ENCODE data around the gene BOD1.

BOD1 gene

DNA sequence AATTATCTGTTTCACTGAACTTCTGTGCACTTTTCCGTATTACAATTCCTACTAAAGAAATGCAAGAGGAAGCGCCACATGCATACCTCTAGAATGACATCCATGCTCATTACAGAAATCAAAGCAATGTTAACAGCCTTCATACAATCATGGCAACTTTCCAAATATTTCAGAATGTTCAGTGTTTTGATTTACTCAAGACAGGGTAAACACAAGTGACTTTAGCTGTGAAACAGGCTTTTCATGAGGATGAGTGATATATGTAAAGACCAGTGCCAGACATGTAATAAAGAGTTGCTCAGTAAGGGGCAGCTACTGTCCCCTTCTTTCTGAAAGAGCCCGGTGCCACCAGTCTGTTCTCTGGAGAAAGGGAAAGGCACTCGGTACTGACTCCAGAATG is 4.7 kb downstream of the BOD1 start:
- in situ Hi-C loops (cut with MboI; ENCODE audit: low pct_unique_long_range_greater_than_20kb, low sequenced_read_pairs, unreplicated experiment): loop anchor here (25.0 kb wide), 1 partner anchor 701 kb away; no protein-coding TSS in a partner anchor
- DNase-seq (ENCODE audit: low spot score): no peak
- TF ChIP-seq, protein P1, sequence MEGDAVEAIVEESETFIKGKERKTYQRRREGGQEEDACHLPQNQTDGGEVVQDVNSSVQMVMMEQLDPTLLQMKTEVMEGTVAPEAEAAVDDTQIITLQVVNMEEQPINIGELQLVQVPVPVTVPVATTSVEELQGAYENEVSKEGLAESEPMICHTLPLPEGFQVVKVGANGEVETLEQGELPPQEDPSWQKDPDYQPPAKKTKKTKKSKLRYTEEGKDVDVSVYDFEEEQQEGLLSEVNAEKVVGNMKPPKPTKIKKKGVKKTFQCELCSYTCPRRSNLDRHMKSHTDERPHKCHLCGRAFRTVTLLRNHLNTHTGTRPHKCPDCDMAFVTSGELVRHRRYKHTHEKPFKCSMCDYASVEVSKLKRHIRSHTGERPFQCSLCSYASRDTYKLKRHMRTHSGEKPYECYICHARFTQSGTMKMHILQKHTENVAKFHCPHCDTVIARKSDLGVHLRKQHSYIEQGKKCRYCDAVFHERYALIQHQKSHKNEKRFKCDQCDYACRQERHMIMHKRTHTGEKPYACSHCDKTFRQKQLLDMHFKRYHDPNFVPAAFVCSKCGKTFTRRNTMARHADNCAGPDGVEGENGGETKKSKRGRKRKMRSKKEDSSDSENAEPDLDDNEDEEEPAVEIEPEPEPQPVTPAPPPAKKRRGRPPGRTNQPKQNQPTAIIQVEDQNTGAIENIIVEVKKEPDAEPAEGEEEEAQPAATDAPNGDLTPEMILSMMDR (IDR thresholded peaks at IDR 0.05; ENCODE audit: extremely low read depth, insufficient read depth, missing control alignments): no peak

DNA sequence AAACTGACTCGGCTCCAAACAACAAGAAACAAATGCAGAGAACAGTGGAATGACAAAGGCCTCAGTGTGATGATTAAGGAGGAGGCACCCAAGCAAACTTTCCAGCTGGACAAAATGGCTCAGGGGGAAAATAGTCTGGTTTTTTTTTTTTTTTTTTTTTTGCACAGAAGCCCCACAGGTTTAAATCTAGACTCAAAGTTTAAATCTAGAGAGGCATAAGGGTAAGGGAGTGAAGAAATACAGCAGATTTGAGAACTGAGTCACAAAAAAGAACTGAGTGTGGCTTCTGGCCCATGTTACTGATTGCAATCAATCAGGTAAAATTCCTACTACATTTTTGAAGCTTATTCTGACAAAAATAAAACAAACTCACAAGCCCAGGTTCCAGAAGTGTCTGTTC is 12.3 kb downstream of the BOD1 start:
- in situ Hi-C loops (cut with MboI; ENCODE audit: low pct_unique_long_range_greater_than_20kb, low sequenced_read_pairs, unreplicated experiment): loop anchor here (25.0 kb wide), 1 partner anchor 708 kb away; no protein-coding TSS in a partner anchor
- TF ChIP-seq, protein P1 (IDR thresholded peaks at IDR 0.05; ENCODE audit: extremely low read depth, insufficient read depth, missing control alignments): no peak
- DNase-seq (ENCODE audit: low spot score): no peak

DNA sequence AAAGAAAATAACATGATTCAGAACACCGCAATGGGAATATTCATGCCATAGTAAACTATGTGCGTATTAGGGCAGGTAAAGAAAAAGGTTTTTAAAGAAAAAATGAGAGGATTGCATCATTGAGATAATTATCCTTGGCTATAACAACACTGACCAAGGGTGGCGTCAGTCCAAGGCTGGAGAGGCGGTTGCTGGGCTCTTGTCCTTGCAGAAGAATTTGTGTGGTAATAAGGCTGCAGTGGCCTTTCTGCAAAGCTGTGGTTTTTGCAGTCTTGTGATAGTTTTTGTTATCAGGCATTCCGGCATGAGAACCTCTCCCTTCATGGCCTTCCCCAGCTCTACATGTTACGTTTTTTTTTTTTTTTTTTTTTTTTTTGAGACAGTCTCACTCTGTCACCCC is 14.0 kb downstream of the BOD1 start:
- in situ Hi-C loops (cut with MboI; ENCODE audit: low pct_unique_long_range_greater_than_20kb, low sequenced_read_pairs, unreplicated experiment): loop anchor here (25.0 kb wide), 1 partner anchor 710 kb away; no protein-coding TSS in a partner anchor
- no peak for DNase-seq (ENCODE audit: low spot score)

DNA sequence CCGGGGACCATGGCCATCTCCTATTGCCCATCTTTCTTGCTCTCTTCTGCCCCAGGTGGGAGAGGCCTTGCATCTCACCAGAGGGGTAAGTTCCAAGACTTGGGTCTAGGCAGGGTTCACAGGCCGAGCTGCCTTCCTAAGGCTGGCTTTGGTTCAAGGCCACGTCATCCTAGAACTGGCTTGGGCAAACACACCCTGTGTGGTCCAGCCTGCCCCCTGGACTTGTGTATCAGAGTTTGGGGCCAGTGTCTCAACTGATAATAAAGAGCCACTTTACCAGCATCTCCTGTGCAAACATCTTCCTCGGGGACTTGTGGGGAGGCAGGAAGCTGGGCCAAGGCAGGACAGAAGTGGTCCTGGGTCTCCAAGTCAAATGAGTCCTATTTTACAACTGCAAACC is 17.8 kb downstream of the BOD1 start:
- TF ChIP-seq, protein P1 (IDR thresholded peaks at IDR 0.05; ENCODE audit: extremely low read depth, insufficient read depth, missing control alignments): no peak
- no peak for DNase-seq (ENCODE audit: low spot score)
- in situ Hi-C loops (cut with MboI; ENCODE audit: low pct_unique_long_range_greater_than_20kb, low sequenced_read_pairs, unreplicated experiment): no loop called here

More for the DNA sequence above, 14.0 kb downstream of the BOD1 start:
- TF ChIP-seq, protein P1 (IDR thresholded peaks at IDR 0.05; ENCODE audit: extremely low read depth, insufficient read depth, missing control alignments): no peak

DNA sequence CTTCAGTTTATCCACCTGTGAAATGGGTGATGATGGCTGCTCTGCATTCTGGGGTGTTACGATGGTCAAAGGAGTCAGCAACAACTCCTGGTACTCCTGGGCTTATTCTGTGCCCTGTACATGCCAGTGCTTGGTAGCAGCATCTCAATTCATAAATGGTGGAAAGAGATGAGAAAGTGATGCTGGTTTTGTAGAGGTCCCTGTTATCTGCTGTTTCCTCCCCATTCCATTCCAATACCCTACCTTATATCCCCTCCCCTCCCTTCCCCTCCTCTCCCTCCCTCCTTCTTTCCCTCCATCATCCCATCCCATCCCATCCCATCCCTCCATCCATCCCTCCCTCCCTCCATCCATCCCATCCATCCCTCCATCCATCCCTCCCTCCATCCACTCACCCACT is 19.1 kb downstream of the BOD1 start:
- DNase-seq (ENCODE audit: low spot score): no peak
- in situ Hi-C loops (cut with MboI; ENCODE audit: low pct_unique_long_range_greater_than_20kb, low sequenced_read_pairs, unreplicated experiment): no loop called here
- TF ChIP-seq, protein P1 (IDR thresholded peaks at IDR 0.05; ENCODE audit: extremely low read depth, insufficient read depth, missing control alignments): no peak

DNA sequence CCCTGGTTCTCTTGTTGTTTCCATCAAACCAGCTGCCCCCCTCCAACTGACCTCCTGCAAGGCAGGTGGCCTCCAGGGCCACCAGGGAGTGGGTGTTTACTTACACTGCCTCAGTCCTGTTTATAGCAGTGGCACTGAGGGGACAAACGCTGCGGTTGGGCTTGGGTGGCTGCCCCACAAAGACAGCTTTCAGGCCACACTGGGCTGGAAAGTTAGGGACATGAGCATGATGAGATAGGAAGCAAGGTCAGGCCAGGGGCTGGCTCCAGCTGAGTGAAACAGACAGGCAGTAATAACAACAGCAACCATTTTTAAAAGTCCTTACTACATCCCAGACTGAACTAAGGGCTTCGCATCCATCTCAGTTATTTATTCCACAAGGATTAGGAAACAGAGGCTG is 20.6 kb downstream of the BOD1 start:
- TF ChIP-seq, protein P1 (IDR thresholded peaks at IDR 0.05; ENCODE audit: extremely low read depth, insufficient read depth, missing control alignments): no peak
- in situ Hi-C loops (cut with MboI; ENCODE audit: low pct_unique_long_range_greater_than_20kb, low sequenced_read_pairs, unreplicated experiment): no loop called here
- DNase-seq (ENCODE audit: low spot score): no peak

DNA sequence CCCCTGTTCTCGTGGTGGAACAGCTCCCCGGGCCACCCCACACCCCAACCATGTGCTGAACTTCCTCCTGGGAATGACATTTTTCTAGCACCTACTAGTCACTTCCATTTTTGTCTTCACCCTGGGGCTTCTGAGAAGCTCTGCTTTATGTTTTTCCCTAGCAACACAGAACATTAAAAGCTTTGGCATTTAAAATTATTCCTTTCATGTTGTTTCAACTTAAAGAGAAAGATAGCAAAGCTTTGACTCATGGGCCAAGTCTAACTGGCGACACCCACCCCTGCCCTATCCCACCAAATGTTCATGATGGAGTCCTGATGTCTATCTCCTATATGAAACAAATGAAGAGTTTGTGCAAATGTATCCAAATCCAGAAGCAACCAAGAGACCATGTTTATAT is 22.4 kb downstream of the BOD1 start:
- in situ Hi-C loops (cut with MboI; ENCODE audit: low pct_unique_long_range_greater_than_20kb, low sequenced_read_pairs, unreplicated experiment): no loop called here

More for the DNA sequence above, 22.4 kb downstream of the BOD1 start:
- TF ChIP-seq, protein P1 (IDR thresholded peaks at IDR 0.05; ENCODE audit: extremely low read depth, insufficient read depth, missing control alignments): no peak
- no peak for DNase-seq (ENCODE audit: low spot score)
